Neural cell (in vitro differentiated cells): ENCODE measurements around the gene INPP5B. TPM values are rescaled to one million over a fixed set of nuclear protein-coding genes. Genes with fewer than 3 reads are reported as not detected.

Experiments
- H2AFZ ChIP-seq: fragments of 200-600, 300-800 bp; sonication (generic), shearing (Covaris generic); 2 replicates; pipeline ENCODE4 v1.6.0; 2014; ENCODE audit warnings: low read depth, mild to moderate bottlenecking, antibody characterized with exemption, low read length, moderate library complexity
- H3F3A ChIP-seq: fragments of 200-600 bp; shearing (Covaris generic); 2 replicates; pipeline ENCODE4 v1.6.1; 2016; ENCODE audit warnings: mild to moderate bottlenecking, moderate library complexity, mixed read lengths, antibody characterized with exemption, low read length; ENCODE audit not compliant: insufficient read depth, poor library complexity, severe bottlenecking
- H3K27ac ChIP-seq: fragments of 200-600, 300-800 bp; sonication (generic), shearing (Covaris generic); 2 replicates; pipeline ENCODE4 v1.5.1; 2014; ENCODE audit warnings: mild to moderate bottlenecking, low read length, moderate library complexity
- H3K27me3 ChIP-seq: fragments of 300-800, 200-600 bp; sonication (generic), shearing (Covaris generic); 2 replicates; pipeline ENCODE4 v1.6.0; 2014; ENCODE audit warnings: mild to moderate bottlenecking, low read depth, low read length, moderate library complexity; ENCODE audit not compliant: insufficient read depth
- H3K36me3 ChIP-seq: fragments of 300-800, 200-600 bp; sonication (generic), shearing (Covaris generic); 2 replicates; pipeline ENCODE4 v1.5.1; 2014; ENCODE audit warnings: mild to moderate bottlenecking, antibody characterized with exemption, low read length, moderate library complexity; ENCODE audit not compliant: insufficient read depth
- H3K4me2 ChIP-seq: fragments of 300-800, 200-600 bp; sonication (generic), shearing (Covaris generic); 2 replicates; pipeline ENCODE4 v1.6.0; 2014; ENCODE audit warnings: mild to moderate bottlenecking, low read length
- H3K4me3 ChIP-seq: fragments of 300-800, 200-600 bp; sonication (generic), shearing (Covaris generic); 2 replicates; pipeline ENCODE4 v1.5.1; 2014; ENCODE audit warnings: mild to moderate bottlenecking, low read length, moderate library complexity
- H3K79me2 ChIP-seq: fragments of 200-600 bp; shearing (Covaris generic); replicated peaks from 2 replicates; pipeline ENCODE4 v1.6.0; 2014; ENCODE audit warnings: mild to moderate bottlenecking, low read length, moderate library complexity; ENCODE audit not compliant: insufficient read depth
- H3K9ac ChIP-seq: fragments of 300-800, 200-600 bp; sonication (generic), shearing (Covaris generic); 2 replicates; pipeline ENCODE4 v1.6.1; 2016; ENCODE audit warnings: mild to moderate bottlenecking, low read length, mixed read lengths
- H3K9me2 ChIP-seq: fragments of 200-600 bp; shearing (Covaris generic); 2 replicates; pipeline ENCODE4 v1.6.1; 2016; ENCODE audit warnings: mild to moderate bottlenecking, low read length, mixed read lengths; ENCODE audit not compliant: insufficient read depth
- H3K9me3 ChIP-seq: fragments of 200-600, 300-800 bp; sonication (generic), shearing (Covaris generic); 2 replicates; pipeline ENCODE4 v1.6.1; 2016; ENCODE audit warnings: mild to moderate bottlenecking, mixed run types, low read length, moderate library complexity, mixed read lengths
- H4K20me1 ChIP-seq: fragments of 200-600 bp; shearing (Covaris generic); 2 replicates; pipeline ENCODE4 v1.6.1; 2016; ENCODE audit warnings: mild to moderate bottlenecking, mixed run types; ENCODE audit not compliant: insufficient read depth
- CTCF ChIP-seq: fragments of 450-650 bp; IDR thresholded peaks from 2 replicates; pipeline ENCODE4 v1.5.1; 2014; ENCODE audit warnings: antibody characterized with exemption, mild to moderate bottlenecking, moderate library complexity; ENCODE audit not compliant: poor library complexity, severe bottlenecking
- EP300 ChIP-seq: fragments of 450-650 bp; conservative IDR thresholded peaks from 2 replicates; pipeline ENCODE4 v1.6.1; 2014; ENCODE audit warnings: antibody characterized with exemption, mild to moderate bottlenecking, moderate library complexity; ENCODE audit not compliant: poor library complexity, severe bottlenecking
- EZH2 ChIP-seq: fragments of 200-600, 300-800 bp; shearing (Covaris generic), sonication (generic); IDR thresholded peaks from 2 replicates; pipeline ENCODE4 v1.6.1; 2014; ENCODE audit warnings: antibody characterized with exemption, low read length, borderline replicate concordance, mild to moderate bottlenecking; ENCODE audit not compliant: insufficient read depth, poor library complexity, severe bottlenecking
- MXI1 ChIP-seq: fragments of 450-650 bp; conservative IDR thresholded peaks from 2 replicates; pipeline ENCODE4 v1.6.1; 2014; ENCODE audit warnings: antibody characterized with exemption, mild to moderate bottlenecking; ENCODE audit not compliant: poor library complexity, severe bottlenecking
- POLR2AphosphoS5 ChIP-seq: IDR thresholded peaks from 2 replicates; pipeline ENCODE4 v1.6.1; 2012
- RAD21 ChIP-seq: fragments of 450-650 bp; conservative IDR thresholded peaks from 2 replicates; pipeline ENCODE4 v1.6.1; 2014; ENCODE audit warnings: antibody characterized with exemption, mild to moderate bottlenecking, moderate library complexity
- REST ChIP-seq: IDR thresholded peaks from 2 replicates; pipeline ENCODE4 v1.6.1; 2012; ENCODE audit warnings: borderline replicate concordance
- SMC3 ChIP-seq: fragments of 450-650 bp; conservative IDR thresholded peaks from 2 replicates; pipeline ENCODE4 v1.6.1; 2014; ENCODE audit warnings: antibody characterized with exemption, mild to moderate bottlenecking, moderate library complexity; ENCODE audit not compliant: poor library complexity
- TAF1 ChIP-seq: IDR thresholded peaks from 2 replicates; pipeline ENCODE4 v1.6.1; 2012; ENCODE audit warnings: low read depth
- polyA plus RNA-seq: library from polyadenylated mRNA; depleted of rRNA; stranded (reverse); fragments of >200 nt; gene quantifications from 2 replicates; pipeline ENCODE4 v1.2.3, GENCODE V29; 2014

The INPP5B gene
- polyA plus RNA-seq, 1 donor from 2014 or later, result 13.4 TPM

DNA sequence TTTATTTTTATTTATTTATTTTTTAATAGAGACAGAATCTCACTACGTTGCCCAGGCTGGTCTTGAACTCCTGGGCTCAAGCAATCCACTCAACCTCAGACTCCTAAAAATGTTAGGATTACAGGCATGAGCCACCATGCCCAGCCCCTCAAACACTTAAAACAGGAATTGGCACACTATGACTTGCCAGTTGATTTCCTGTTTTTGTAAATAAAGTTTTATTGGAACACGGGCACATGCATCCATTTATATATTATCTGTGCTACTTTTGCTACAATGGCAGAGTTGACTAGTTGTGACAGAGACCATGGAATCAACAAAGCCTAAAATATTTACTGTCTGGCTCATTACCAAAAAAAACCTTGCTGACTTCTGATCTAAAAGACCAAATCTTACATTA is 122.9 kb downstream of the INPP5B start:
- Histone ChIP-seq H3K9me2 (no peaks in the 10 kb centered on the region), H3K4me3 (no peak overlapping the region), H3K79me2 (no peaks in the 10 kb centered on the region), H3K36me3 (peaks cover 15% of the 10 kb centered on the region), H3K27me3 (no peaks in the 10 kb centered on the region), H3K9ac (no peak overlapping the region), H3K27ac (no peak overlapping the region), H3K9me3 (no peaks in the 10 kb centered on the region), H2AFZ (no peak overlapping the region), H4K20me1 (no peaks in the 10 kb centered on the region), H3F3A (no peaks in the 10 kb centered on the region), H3K4me2 (no peak overlapping the region)
- TF ChIP-seq EP300, result no peak
- no peak for TF ChIP-seq TAF1
- TF ChIP-seq REST, result no peak
- no peak for TF ChIP-seq MXI1
- no peak for TF ChIP-seq POLR2AphosphoS5
- no peak for TF ChIP-seq EZH2
- TF ChIP-seq SMC3, result no peak
- TF ChIP-seq RAD21, result no peak
- no peak for TF ChIP-seq CTCF

DNA sequence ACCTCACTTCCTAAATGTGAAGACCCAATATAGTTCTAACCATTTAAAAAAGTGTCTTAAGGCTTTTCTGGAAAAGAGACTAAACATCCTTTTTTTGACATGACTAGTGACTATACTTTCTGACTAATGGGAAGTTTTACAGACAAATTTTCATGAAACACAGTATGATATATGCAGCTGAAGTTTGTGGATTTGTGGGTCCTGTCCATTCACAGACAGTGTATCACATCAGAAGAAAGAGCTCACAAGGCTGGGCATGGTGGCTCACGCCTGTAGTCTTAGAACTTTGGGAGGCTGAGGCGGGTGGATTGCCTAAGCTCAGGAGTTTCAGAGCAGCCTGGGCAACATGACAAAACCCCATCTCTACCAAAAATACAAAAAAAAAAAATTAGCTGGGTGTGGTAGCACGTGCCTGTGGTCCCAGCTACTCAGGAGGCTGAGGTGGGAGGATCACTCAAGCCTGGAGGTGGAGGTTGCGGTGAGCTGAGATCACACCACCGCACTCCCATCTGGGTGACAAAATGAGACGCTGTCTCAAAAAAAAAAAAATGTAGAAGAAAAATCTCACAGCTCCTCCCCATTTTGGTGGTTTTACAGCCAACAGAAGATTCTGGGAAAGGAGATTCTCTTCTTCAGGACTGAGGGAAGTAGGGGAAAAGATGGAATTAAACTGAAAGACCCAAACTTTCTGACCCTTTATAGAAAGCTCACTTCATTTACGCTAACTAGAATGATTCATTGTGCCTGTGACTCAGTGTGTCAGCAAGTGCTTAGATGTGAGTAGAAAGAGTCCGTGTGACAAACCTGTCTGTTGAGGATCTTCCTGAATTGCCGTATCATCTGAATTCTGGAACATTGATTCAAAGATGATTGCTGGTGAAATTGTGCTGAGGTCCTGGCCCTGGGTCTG is 123.7 kb downstream of the INPP5B start:
- Histone ChIP-seq H4K20me1 (no peaks in the 10 kb centered on the region), H3K36me3 (peaks cover 12% of the 10 kb centered on the region), H3K79me2 (no peaks in the 10 kb centered on the region), H3K4me2 (no peak overlapping the region), H3F3A (no peaks in the 10 kb centered on the region), H3K4me3 (no peak overlapping the region), H3K27me3 (no peaks in the 10 kb centered on the region), H3K27ac (no peak overlapping the region), H3K9ac (no peak overlapping the region), H3K9me2 (no peaks in the 10 kb centered on the region), H2AFZ (no peak overlapping the region), H3K9me3 (no peaks in the 10 kb centered on the region)
- TF ChIP-seq MXI1, result no peak
- no peak for TF ChIP-seq REST
- TF ChIP-seq RAD21, result no peak
- TF ChIP-seq CTCF, result no peak
- no peak for TF ChIP-seq EP300
- TF ChIP-seq TAF1, result no peak
- no peak for TF ChIP-seq POLR2AphosphoS5
- no peak for TF ChIP-seq SMC3
- no peak for TF ChIP-seq EZH2
